Measurements from ENCODE around the gene RALGPS1. TPM values are rescaled to one million over a fixed set of nuclear protein-coding genes. Genes with fewer than 3 reads are reported as not detected.

Gene RALGPS1
- total RNA-seq, 1 experiment from 2014 or later: 28.5 TPM

- Mint-ChIP-seq H3K27ac (no peak overlapping the region), H3K4me1 (peaks cover 10% of the 10 kb centered on the region), H3K9me3 (no peaks in the 10 kb centered on the region), H3K27me3 (ENCODE audit: low read depth) (no peaks in the 10 kb centered on the region), H3K4me3 (no peak overlapping the region), H3K36me3 (no peaks in the 10 kb centered on the region)
- no peak for TF ChIP-seq HMGA2 (CRISPR knock-in tag; IDR thresholded peaks at IDR 0.05)
- no peak for TF ChIP-seq OVOL2 (CRISPR knock-in tag; IDR thresholded peaks at IDR 0.05; ENCODE audit: borderline replicate concordance)
- TF ChIP-seq GTF2I (CRISPR knock-in tag; conservative IDR thresholded peaks at IDR 0.05): no peak
- no peak for TF ChIP-seq ZNF396 (CRISPR knock-in tag; IDR thresholded peaks at IDR 0.05; ENCODE audit: borderline replicate concordance)
- ATAC-seq (no peak), DNase-seq (ENCODE audit: low spot score) (no peak)
- POLR2A ChIA-PET: no interaction called here
- CTCF ChIA-PET: no interaction called here
Measured at GRCh38 chr9:127053960-127054359, 139.4 kb downstream of the RALGPS1 start.

- no peaks in the 10 kb centered on the region for H3K36me3 Mint-ChIP-seq
- no peaks in the 10 kb centered on the region for H3K9me3 Mint-ChIP-seq
- ChIA-PET CTCF (interaction anchor here (1.0 kb wide), 1 partner anchor 104 kb away, joined by 3 read pairs; no protein-coding TSS in a partner anchor), POLR2A (no interaction called here)
- H3K4me1 Mint-ChIP-seq: peaks cover 10% of the 10 kb centered on the region
- ATAC-seq (no peak), DNase-seq (ENCODE audit: low spot score) (no peak)
- H3K27me3 Mint-ChIP-seq (ENCODE audit: low read depth): no peaks in the 10 kb centered on the region
- H3K27ac Mint-ChIP-seq: no peak overlapping the region
- H3K4me3 Mint-ChIP-seq: no peak overlapping the region
- no peak for TF ChIP-seq MYBL2 (CRISPR knock-in tag; IDR thresholded peaks at IDR 0.05)
- TF ChIP-seq JUN (CRISPR knock-in tag; IDR thresholded peaks at IDR 0.05): no peak
- TF ChIP-seq ZNF532 (CRISPR knock-in tag; IDR thresholded peaks at IDR 0.05; ENCODE audit: borderline replicate concordance): no peak
- no peak for TF ChIP-seq RELA (CRISPR knock-in tag; IDR thresholded peaks at IDR 0.05; ENCODE audit: borderline replicate concordance)
- TF ChIP-seq ATF1 (CRISPR knock-in tag; IDR thresholded peaks at IDR 0.05): no peak
- no peak for TF ChIP-seq RORB (CRISPR knock-in tag; IDR thresholded peaks at IDR 0.05)
- no peak for TF ChIP-seq KAT7 (CRISPR knock-in tag; IDR thresholded peaks at IDR 0.05; ENCODE audit: borderline replicate concordance)
- TF ChIP-seq ATF3 (CRISPR knock-in tag; conservative IDR thresholded peaks at IDR 0.05): no peak
- no peak for TF ChIP-seq GRHL2 (CRISPR knock-in tag; IDR thresholded peaks at IDR 0.05; ENCODE audit: insufficient replicate concordance, severe bottlenecking)
- no peak for TF ChIP-seq ZNF423 (CRISPR knock-in tag; IDR thresholded peaks at IDR 0.05)
- no peak for TF ChIP-seq ZNF425 (CRISPR knock-in tag; conservative IDR thresholded peaks at IDR 0.05)
- TF ChIP-seq, protein P1, sequence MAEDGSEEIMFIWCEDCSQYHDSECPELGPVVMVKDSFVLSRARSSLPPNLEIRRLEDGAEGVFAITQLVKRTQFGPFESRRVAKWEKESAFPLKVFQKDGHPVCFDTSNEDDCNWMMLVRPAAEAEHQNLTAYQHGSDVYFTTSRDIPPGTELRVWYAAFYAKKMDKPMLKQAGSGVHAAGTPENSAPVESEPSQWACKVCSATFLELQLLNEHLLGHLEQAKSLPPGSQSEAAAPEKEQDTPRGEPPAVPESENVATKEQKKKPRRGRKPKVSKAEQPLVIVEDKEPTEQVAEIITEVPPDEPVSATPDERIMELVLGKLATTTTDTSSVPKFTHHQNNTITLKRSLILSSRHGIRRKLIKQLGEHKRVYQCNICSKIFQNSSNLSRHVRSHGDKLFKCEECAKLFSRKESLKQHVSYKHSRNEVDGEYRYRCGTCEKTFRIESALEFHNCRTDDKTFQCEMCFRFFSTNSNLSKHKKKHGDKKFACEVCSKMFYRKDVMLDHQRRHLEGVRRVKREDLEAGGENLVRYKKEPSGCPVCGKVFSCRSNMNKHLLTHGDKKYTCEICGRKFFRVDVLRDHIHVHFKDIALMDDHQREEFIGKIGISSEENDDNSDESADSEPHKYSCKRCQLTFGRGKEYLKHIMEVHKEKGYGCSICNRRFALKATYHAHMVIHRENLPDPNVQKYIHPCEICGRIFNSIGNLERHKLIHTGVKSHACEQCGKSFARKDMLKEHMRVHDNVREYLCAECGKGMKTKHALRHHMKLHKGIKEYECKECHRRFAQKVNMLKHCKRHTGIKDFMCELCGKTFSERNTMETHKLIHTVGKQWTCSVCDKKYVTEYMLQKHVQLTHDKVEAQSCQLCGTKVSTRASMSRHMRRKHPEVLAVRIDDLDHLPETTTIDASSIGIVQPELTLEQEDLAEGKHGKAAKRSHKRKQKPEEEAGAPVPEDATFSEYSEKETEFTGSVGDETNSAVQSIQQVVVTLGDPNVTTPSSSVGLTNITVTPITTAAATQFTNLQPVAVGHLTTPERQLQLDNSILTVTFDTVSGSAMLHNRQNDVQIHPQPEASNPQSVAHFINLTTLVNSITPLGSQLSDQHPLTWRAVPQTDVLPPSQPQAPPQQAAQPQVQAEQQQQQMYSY (CRISPR knock-in tag; IDR thresholded peaks at IDR 0.05): no peak
- TF ChIP-seq, protein P2, sequence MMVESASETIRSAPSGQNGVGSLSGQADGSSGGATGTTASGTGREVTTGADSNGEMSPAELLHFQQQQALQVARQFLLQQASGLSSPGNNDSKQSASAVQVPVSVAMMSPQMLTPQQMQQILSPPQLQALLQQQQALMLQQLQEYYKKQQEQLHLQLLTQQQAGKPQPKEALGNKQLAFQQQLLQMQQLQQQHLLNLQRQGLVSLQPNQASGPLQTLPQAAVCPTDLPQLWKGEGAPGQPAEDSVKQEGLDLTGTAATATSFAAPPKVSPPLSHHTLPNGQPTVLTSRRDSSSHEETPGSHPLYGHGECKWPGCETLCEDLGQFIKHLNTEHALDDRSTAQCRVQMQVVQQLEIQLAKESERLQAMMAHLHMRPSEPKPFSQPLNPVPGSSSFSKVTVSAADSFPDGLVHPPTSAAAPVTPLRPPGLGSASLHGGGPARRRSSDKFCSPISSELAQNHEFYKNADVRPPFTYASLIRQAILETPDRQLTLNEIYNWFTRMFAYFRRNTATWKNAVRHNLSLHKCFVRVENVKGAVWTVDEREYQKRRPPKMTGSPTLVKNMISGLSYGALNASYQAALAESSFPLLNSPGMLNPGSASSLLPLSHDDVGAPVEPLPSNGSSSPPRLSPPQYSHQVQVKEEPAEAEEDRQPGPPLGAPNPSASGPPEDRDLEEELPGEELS (CRISPR knock-in tag; IDR thresholded peaks at IDR 0.05): no peak
- no peak for TF ChIP-seq FOXP1 (CRISPR knock-in tag; IDR thresholded peaks at IDR 0.05; ENCODE audit: borderline replicate concordance)
- no peak for TF ChIP-seq MXD4 (CRISPR knock-in tag; IDR thresholded peaks at IDR 0.05; ENCODE audit: borderline replicate concordance)
- TF ChIP-seq, protein P3, sequence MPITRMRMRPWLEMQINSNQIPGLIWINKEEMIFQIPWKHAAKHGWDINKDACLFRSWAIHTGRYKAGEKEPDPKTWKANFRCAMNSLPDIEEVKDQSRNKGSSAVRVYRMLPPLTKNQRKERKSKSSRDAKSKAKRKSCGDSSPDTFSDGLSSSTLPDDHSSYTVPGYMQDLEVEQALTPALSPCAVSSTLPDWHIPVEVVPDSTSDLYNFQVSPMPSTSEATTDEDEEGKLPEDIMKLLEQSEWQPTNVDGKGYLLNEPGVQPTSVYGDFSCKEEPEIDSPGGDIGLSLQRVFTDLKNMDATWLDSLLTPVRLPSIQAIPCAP (CRISPR knock-in tag; IDR thresholded peaks at IDR 0.05): no peak
- no peak for TF ChIP-seq EMX1 (CRISPR knock-in tag; IDR thresholded peaks at IDR 0.05)
Measured at GRCh38 chr9:127055745-127056402, 141.3 kb downstream of the RALGPS1 start.
